8988T (cell line): ENCODE measurements around the gene TMEM240.
"Not testable (repeated sequence)": the region's sequence is repeated elsewhere in the genome, so short reads cannot be mapped to it uniquely, and the experiment has no call there.

Experiments
- DNase-seq: peaks from one replicate; pipeline ENCODE4 v3.0.0; 2011

TMEM240 gene

GRCh38 chr1:1539310-1540089, 924 bp downstream of the TMEM240 start:
- no peak for DNase-seq

GRCh38 chr1:1538989-1539309, 1.5 kb downstream of the TMEM240 start:
- no peak for DNase-seq

GRCh38 chr1:1538334-1538733, 2.1 kb downstream of the TMEM240 start:
- no peak for DNase-seq

- no peak for DNase-seq
These were observed 2.7 kb downstream of the TMEM240 start for GRCh38 chr1:1537626-1538250.

- DNase-seq: no peak
These were observed 3.4 kb downstream of the TMEM240 start for GRCh38 chr1:1536938-1537546.

GRCh38 chr1:1536019-1536937, 4.1 kb downstream of the TMEM240 start:
- no peak for DNase-seq

GRCh38 chr1:1535201-1536018, 5.0 kb downstream of the TMEM240 start:
- no peak for DNase-seq

- no peak for DNase-seq
These were observed 5.8 kb downstream of the TMEM240 start for GRCh38 chr1:1534401-1535154.

GRCh38 chr1:1533894-1534291, 6.5 kb downstream of the TMEM240 start:
- not testable (repeated sequence) for DNase-seq

GRCh38 chr1:1533176-1533893, 7.1 kb downstream of the TMEM240 start:
- not testable (repeated sequence) for DNase-seq

GRCh38 chr1:1531947-1532346, 8.5 kb downstream of the TMEM240 start:
- DNase-seq: no peak

- DNase-seq: no peak
These were observed 10.5 kb downstream of the TMEM240 start for GRCh38 chr1:1529936-1530335.

- DNase-seq: no peak
These were observed 11.1 kb downstream of the TMEM240 start for GRCh38 chr1:1529321-1529720.

GRCh38 chr1:1528301-1529267, 11.8 kb downstream of the TMEM240 start:
- DNase-seq: no peak

GRCh38 chr1:1527092-1527816, 13.2 kb downstream of the TMEM240 start:
- no peak for DNase-seq

GRCh38 chr1:1526476-1526875, 13.9 kb downstream of the TMEM240 start:
- not testable (repeated sequence) for DNase-seq

GRCh38 chr1:1524750-1525383, 15.6 kb downstream of the TMEM240 start:
- DNase-seq: not testable (repeated sequence)

- DNase-seq: not testable (repeated sequence)
These were observed 16.8 kb downstream of the TMEM240 start for GRCh38 chr1:1523651-1524050.
